Liver (tissue), 3 donors: Measurements from ENCODE around the gene LPAR1.

Source experiments
- CTCF ChIP-seq: fragments of 150-350 bp; IDR thresholded peaks from 2 replicates; pipeline ENCODE4 v1.5.1; 2017; ENCODE audit warnings: improper control_type of control experiment, low read depth, low read length; ENCODE audit not compliant: missing input control
- EGR1 ChIP-seq, 2 donors: IDR thresholded peaks; 2 replicates each; pipeline ENCODE4 v1.6.1; 2016 to 2018; ENCODE audit warnings: antibody characterized with exemption in 2 of 2, low read depth in 2 of 2
- GABPA ChIP-seq, 2 donors: IDR thresholded peaks in 1 of 2; conservative IDR thresholded peaks in 1 of 2; 2 replicates each; pipeline ENCODE4 v1.6.1; 2016; ENCODE audit warnings: antibody characterized with exemption in 2 of 2, mild to moderate bottlenecking in 1 of 2, moderate library complexity in 1 of 2
- JUND ChIP-seq, 2 donors: IDR thresholded peaks; 2 replicates each; pipeline ENCODE4 v1.6.1; 2016; ENCODE audit warnings: antibody characterized with exemption in 2 of 2
- RAD21 ChIP-seq, 2 donors: IDR thresholded peaks; 2 replicates each; pipeline ENCODE4 v1.6.1; 2016; ENCODE audit warnings: antibody characterized with exemption in 2 of 2, mild to moderate bottlenecking in 2 of 2
- REST ChIP-seq: IDR thresholded peaks from 2 replicates; pipeline ENCODE4 v1.6.1; 2016; ENCODE audit warnings: antibody characterized with exemption, mild to moderate bottlenecking
- RXRA ChIP-seq, 2 donors: IDR thresholded peaks; 2 replicates each; pipeline ENCODE4 v1.6.1; 2017 to 2018; ENCODE audit warnings: antibody characterized with exemption in 2 of 2, mild to moderate bottlenecking in 1 of 2
- SP1 ChIP-seq: IDR thresholded peaks from 2 replicates; pipeline ENCODE4 v1.6.1; 2018; ENCODE audit warnings: antibody characterized with exemption, mild to moderate bottlenecking
- YY1 ChIP-seq: IDR thresholded peaks from 2 replicates; pipeline ENCODE4 v1.6.1; 2016; ENCODE audit warnings: antibody characterized with exemption, mild to moderate bottlenecking
- donor health status: healthy.
- donor health status: healthy.

DNA sequence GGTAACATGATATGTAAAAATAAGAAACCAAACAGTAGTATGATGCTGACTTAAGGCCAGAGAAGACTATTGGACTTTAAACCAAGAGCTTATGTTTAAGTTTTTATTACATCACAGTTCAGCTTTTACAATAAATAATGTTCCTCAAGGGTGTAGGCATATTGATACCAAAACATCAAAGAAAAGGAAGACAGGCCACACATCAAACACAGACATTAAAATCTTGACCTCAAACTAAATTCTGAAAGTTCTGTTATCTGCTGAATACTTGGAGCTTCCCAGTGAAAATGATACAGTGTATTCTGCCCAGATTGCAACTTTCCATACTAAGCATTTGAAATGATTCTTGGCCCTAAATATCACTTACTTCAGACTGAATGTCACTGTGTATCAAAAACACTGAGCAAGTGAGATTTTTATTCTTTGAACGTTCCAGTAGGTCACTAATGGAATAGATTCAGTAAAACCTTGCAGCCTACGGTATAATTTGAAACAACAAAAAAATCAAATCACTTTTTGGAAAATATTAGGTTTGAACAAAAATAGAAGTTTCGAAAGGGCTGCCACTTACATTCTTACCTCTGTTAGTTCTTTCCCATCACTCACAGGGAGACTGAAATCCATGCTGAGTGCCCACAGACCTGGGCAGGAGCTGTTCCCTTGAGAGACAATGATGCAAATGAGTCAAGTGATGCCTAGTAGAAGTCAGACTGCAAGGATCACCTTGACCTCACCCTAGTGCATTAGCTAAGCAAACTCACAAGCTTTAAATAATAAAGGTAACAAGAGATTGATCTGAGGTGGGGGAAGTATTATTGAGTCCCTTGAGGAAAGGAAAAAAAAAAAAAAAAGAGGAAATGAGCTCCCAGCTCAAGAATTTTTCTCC lies 2.5 kb downstream of the LPAR1 start:
- TF ChIP-seq CTCF: no peak
- TF ChIP-seq SP1: no peak
- TF ChIP-seq RAD21 (IDR thresholded peaks at IDR 0.05): no peak
- TF ChIP-seq EGR1 (IDR thresholded peaks at IDR 0.05; ENCODE audit: low read depth in 2 of 2): no peak
- TF ChIP-seq JUND (IDR thresholded peaks at IDR 0.05): no peak
- TF ChIP-seq YY1: no peak
- TF ChIP-seq REST: no peak
- no peak for TF ChIP-seq GABPA (IDR thresholded peaks at IDR 0.05 in 1 of 2, conservative IDR thresholded peaks at IDR 0.05 in 1 of 2)
- TF ChIP-seq RXRA (IDR thresholded peaks at IDR 0.05): no peak
